PC-3 (cell line): ENCODE measurements around the gene ABCC3.

Experiments used
- EZH2 ChIP-seq: fragments of 300-600 bp; sonication (generic); IDR thresholded peaks from one replicate; pipeline ENCODE4 v1.6.1; 2017; ENCODE audit warnings: antibody characterized with exemption, mild to moderate bottlenecking, low read length; ENCODE audit not compliant: unreplicated experiment
- TF ChIP-seq, protein P1 (sequence below): fragments of 300-600 bp; sonication (generic); conservative IDR thresholded peaks from 2 replicates; pipeline ENCODE4 v1.5.1; 2017; ENCODE audit warnings: antibody characterized with exemption, low read depth, mild to moderate bottlenecking, low read length

DNA sequence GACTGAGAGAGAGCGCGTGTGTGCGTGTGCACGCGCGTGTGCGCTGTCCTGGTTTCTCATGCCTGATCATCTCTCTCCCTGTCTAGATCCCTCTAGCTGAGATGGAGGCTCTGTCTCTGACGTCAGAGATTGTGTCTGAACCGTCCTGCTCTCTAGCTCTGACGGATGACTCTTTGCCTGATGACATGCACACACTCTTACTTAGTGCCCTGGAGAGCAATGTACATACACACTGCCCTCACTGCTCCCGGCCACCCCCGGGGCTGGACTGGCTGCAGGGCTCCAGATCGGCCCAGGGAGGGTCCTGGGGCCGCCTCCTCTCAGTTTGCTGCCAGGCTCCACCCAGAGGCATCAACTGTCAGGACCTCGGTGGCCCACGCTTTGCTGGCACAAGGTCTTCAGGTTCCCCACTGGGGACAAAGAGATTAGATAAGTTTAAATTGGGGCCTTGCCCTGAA is 13.1 kb upstream of the ABCC3 start:
- TF ChIP-seq, protein P1, sequence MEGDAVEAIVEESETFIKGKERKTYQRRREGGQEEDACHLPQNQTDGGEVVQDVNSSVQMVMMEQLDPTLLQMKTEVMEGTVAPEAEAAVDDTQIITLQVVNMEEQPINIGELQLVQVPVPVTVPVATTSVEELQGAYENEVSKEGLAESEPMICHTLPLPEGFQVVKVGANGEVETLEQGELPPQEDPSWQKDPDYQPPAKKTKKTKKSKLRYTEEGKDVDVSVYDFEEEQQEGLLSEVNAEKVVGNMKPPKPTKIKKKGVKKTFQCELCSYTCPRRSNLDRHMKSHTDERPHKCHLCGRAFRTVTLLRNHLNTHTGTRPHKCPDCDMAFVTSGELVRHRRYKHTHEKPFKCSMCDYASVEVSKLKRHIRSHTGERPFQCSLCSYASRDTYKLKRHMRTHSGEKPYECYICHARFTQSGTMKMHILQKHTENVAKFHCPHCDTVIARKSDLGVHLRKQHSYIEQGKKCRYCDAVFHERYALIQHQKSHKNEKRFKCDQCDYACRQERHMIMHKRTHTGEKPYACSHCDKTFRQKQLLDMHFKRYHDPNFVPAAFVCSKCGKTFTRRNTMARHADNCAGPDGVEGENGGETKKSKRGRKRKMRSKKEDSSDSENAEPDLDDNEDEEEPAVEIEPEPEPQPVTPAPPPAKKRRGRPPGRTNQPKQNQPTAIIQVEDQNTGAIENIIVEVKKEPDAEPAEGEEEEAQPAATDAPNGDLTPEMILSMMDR, result no peak
- TF ChIP-seq EZH2, result no peak
